A673 (cell line): ENCODE measurements around the gene OR2L8. TPM values are rescaled to one million over a fixed set of nuclear protein-coding genes. Genes with fewer than 3 reads are reported as not detected.

Source experiments
- BruUV-seq: library from RNA; stranded (reverse); fragments of 400-500 nt; replicated peaks from 2 replicates; lab custom pipeline; 2021; lab: Mats Ljungman, UMichigan
- CTCF ChIA-PET: fragments of 300-600 bp; sonication (Branson Sonifier 250); formaldehyde crosslinking; loops from one replicate; lab custom pipeline; 2022; ENCODE audit warnings: antibody characterized with exemption; lab: Charles Lee
- POLR2A ChIA-PET: fragments of 300-600 bp; sonication (Branson Sonifier 250); formaldehyde crosslinking; loops from one replicate; lab custom pipeline; 2022; ENCODE audit warnings: antibody characterized with exemption; ENCODE audit not compliant: low non-redundant PET; lab: Charles Lee
- DNase-seq: peaks from one replicate; pipeline ENCODE4 v3.0.0-alpha.2; 2015; ENCODE audit warnings: low spot score
- H3K27ac ChIP-seq: fragments of 200-600 bp; sonication (generic); 2 replicates; pipeline ENCODE4 v1.5.1; 2016; ENCODE audit warnings: mixed run types, low read depth, mild to moderate bottlenecking, mixed read lengths, antibody characterized with exemption, low read length; ENCODE audit not compliant: poor library complexity, severe bottlenecking
- H3K27me3 ChIP-seq: fragments of 200-600 bp; sonication (generic); replicated peaks from 2 replicates; pipeline ENCODE4 v1.6.1; 2017; ENCODE audit warnings: mixed run types, low read depth, mild to moderate bottlenecking, mixed read lengths, antibody characterized with exemption, low read length; ENCODE audit not compliant: insufficient read depth, poor library complexity
- H3K36me3 ChIP-seq: fragments of 200-600 bp; sonication (generic); 2 replicates; pipeline ENCODE4 v1.6.1; 2016; ENCODE audit warnings: mixed run types, mild to moderate bottlenecking, mixed read lengths, antibody characterized with exemption, low read length; ENCODE audit not compliant: insufficient read depth, poor library complexity, severe bottlenecking
- H3K4me1 ChIP-seq: fragments of 200-600 bp; sonication (generic); 2 replicates; pipeline ENCODE4 v1.6.1; 2017; ENCODE audit warnings: mixed run types, mild to moderate bottlenecking, mixed read lengths, antibody characterized with exemption, low read length; ENCODE audit not compliant: insufficient read depth, poor library complexity, severe bottlenecking
- H3K4me3 ChIP-seq: fragments of 200-600 bp; sonication (generic); 2 replicates; pipeline ENCODE4 v1.5.1; 2016; ENCODE audit warnings: low read depth, mixed run types, mild to moderate bottlenecking, mixed read lengths, low read length; ENCODE audit not compliant: poor library complexity, severe bottlenecking
- H3K9me3 ChIP-seq: fragments of 200-600 bp; sonication (generic); 2 replicates; pipeline ENCODE4 v1.6.1; 2016; ENCODE audit warnings: mixed run types, low read depth, mild to moderate bottlenecking, mixed read lengths, antibody characterized with exemption, low read length; ENCODE audit not compliant: poor library complexity, severe bottlenecking
- CTCF ChIP-seq: fragments of 300-800, 200-600 bp; sonication (generic); conservative IDR thresholded peaks from 2 replicates; pipeline ENCODE4 v1.5.1; 2017; ENCODE audit warnings: low read depth, mild to moderate bottlenecking, antibody characterized with exemption, low read length, moderate library complexity, mixed read lengths
- EZH2 ChIP-seq: fragments of 200-600 bp; sonication (generic); IDR thresholded peaks from 2 replicates; pipeline ENCODE4 v1.6.1; 2017; ENCODE audit warnings: borderline replicate concordance, low read depth, mild to moderate bottlenecking, mixed read lengths, antibody characterized with exemption, low read length; ENCODE audit not compliant: poor library complexity, severe bottlenecking
- intact Hi-C: fragments of 100-400 bp; cut with micrococcal nuclease; formaldehyde crosslinking; loops from one replicate; pipeline ENCODE4 v1.10.0; 2022; ENCODE audit not compliant: unreplicated experiment
- total RNA-seq: library from RNA; stranded (reverse); gene quantifications from 2 replicates; pipeline ENCODE4 v1.2.3, GENCODE V29; 2021

Gene OR2L8
- total RNA-seq, 1 experiment from 2014 or later = not detected

- no peak for DNase-seq
- Histone ChIP-seq H3K4me1 (no peaks in the 10 kb centered on the region), H3K27ac (no peak overlapping the region), H3K27me3 (no peaks in the 10 kb centered on the region), H3K9me3 (peaks cover 9% of the 10 kb centered on the region), H3K36me3 (no peaks in the 10 kb centered on the region), H3K4me3 (no peak overlapping the region)
- ChIA-PET POLR2A (no interaction called here), CTCF (no interaction called here)
- BruUV-seq = no TSS peak
- intact Hi-C loops = no loop called here
- TF ChIP-seq CTCF (no peak), EZH2 (no peak)
Measured at GRCh38 chr1:247923941-247924340, 24.7 kb upstream of the OR2L8 start.

GRCh38 chr1:247924868-247925267 is 23.8 kb upstream of the OR2L8 start, which contains the start of gene OR2AJ1:
OR2AJ1 (plus strand) TSS chr1:247924889; CDS start chr1:247933769, 8,880 bp downstream.
- ChIA-PET POLR2A (no interaction called here), CTCF (no interaction called here)
- Histone ChIP-seq H3K27me3 (no peaks in the 10 kb centered on the region), H3K9me3 (peaks cover 9% of the 10 kb centered on the region), H3K4me3 (no peak within 1 kb of the TSS), H3K36me3 (no peaks in the 10 kb centered on the region), H3K27ac (no peak within 1 kb of the TSS), H3K4me1 (no peaks in the 10 kb centered on the region)
- no peak for DNase-seq
- intact Hi-C loops = no loop called here
- BruUV-seq = no TSS peak
- no peak for TF ChIP-seq CTCF
- TF ChIP-seq EZH2 = no peak

GRCh38 chr1:247933989-247934388 is 14.7 kb upstream of the OR2L8 start:
- H3K4me1 ChIP-seq = no peaks in the 10 kb centered on the region
- H3K36me3 ChIP-seq = no peaks in the 10 kb centered on the region
- TF ChIP-seq CTCF (no peak), EZH2 (no peak)
- no peaks in the 10 kb centered on the region for H3K27me3 ChIP-seq
- no peak overlapping the region for H3K4me3 ChIP-seq
- no peak for DNase-seq
- peaks cover 7% of the 10 kb centered on the region for H3K9me3 ChIP-seq
- no TSS peak for BruUV-seq
- ChIA-PET CTCF (no interaction called here), POLR2A (no interaction called here)
- H3K27ac ChIP-seq = no peak overlapping the region
- intact Hi-C loops = no loop called here
